GM15510 (cell line): ENCODE measurements around the gene NRK.

Experiments used
- POLR2A ChIP-seq: IDR thresholded peaks from 3 replicates; pipeline ENCODE4 v1.6.1; 2011; ENCODE audit warnings: borderline replicate concordance; ENCODE audit not compliant: insufficient read length; ENCODE audit errors: extremely low read depth

Gene NRK, protein sequence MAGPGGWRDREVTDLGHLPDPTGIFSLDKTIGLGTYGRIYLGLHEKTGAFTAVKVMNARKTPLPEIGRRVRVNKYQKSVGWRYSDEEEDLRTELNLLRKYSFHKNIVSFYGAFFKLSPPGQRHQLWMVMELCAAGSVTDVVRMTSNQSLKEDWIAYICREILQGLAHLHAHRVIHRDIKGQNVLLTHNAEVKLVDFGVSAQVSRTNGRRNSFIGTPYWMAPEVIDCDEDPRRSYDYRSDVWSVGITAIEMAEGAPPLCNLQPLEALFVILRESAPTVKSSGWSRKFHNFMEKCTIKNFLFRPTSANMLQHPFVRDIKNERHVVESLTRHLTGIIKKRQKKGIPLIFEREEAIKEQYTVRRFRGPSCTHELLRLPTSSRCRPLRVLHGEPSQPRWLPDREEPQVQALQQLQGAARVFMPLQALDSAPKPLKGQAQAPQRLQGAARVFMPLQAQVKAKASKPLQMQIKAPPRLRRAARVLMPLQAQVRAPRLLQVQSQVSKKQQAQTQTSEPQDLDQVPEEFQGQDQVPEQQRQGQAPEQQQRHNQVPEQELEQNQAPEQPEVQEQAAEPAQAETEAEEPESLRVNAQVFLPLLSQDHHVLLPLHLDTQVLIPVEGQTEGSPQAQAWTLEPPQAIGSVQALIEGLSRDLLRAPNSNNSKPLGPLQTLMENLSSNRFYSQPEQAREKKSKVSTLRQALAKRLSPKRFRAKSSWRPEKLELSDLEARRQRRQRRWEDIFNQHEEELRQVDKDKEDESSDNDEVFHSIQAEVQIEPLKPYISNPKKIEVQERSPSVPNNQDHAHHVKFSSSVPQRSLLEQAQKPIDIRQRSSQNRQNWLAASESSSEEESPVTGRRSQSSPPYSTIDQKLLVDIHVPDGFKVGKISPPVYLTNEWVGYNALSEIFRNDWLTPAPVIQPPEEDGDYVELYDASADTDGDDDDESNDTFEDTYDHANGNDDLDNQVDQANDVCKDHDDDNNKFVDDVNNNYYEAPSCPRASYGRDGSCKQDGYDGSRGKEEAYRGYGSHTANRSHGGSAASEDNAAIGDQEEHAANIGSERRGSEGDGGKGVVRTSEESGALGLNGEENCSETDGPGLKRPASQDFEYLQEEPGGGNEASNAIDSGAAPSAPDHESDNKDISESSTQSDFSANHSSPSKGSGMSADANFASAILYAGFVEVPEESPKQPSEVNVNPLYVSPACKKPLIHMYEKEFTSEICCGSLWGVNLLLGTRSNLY (N-terminal part only)

DNA sequence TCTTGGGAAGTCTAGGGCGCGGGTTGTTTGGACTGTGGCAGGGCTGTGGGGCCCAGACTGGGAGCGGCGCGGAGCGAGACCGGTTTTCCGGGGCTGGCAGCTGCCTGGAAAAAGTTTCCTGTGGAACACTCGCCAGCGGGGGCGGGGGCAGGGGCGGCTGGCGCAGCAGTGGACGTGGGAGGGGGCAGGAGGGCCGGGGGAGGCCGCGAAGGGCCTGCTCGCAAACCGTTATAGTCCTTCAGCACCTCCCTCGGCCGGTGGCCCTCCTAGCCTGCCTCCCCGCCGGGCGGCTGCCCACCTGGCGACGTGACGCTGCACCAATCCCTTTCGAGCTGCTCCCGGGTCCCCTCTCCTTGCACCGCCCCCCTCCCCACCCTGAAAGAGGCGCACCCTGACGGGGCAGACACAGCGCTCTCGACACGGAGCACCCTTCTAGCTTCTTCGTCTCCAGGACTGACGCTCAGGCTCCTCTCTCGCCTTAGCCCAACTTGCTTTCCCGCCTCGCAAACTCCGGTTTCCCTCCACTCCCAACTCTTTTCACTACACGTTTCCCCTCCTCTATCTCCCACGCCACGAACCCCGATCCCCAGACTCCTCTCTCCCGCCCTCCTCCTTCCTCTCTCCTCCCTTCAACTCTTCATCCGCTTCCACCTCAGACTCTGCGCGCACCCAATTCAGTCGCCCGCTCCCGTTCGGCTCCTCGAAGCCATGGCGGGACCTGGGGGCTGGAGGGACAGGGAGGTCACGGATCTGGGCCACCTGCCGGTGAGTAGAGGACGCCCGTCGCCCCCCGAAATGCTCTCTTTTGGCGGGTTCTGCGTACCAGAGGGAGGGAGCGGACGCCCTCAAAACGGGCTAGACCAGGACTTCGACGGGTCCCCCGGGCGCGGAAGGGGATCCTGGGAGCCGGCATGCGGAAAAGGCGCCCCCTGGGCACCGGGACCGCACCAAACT lies at the start of gene NRK:
Gene NRK, plus strand, starts transcription at position 402 of the 954 bp plus-strand sequence. Its CDS starts 307 bp downstream, at position 709.
- no peak for TF ChIP-seq POLR2A

DNA sequence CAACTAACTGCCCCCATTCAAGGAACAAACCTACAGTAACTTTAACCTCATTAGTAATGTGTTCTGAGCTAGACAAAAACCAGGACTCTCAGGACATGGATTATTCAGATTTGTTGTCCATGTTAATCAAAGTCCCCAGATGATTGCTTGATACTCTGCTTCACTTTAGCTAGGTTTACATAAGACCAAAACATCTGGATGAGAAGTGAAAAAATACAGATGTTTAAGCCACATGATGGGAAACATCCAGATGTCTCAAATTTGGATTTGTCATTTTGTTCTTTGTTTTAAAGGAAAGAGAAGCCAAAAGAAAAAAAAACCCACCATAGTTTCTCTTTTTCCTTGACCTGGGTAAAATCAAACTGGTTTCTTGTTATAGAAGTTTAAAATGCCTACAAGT lies 48.5 kb upstream of the NRK start:
- no peak for TF ChIP-seq POLR2A

DNA sequence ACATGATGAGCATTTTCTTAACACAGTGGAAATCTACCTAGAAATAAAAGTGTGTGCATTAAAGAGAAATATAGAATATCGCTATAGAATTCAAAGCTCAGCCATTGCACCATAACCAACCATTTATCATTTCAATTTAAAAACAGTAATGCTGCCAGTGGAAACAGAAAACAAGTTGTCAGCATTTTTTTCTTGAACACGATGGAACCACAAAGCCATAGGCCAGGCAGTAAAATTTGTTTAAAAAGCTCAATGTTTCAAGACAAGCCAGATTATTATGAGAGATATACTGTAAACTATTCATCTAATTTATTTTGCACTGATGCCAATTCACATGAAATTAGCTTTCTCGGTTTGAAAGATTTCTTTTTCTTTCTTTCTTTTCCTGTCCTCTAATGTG lies 46.7 kb upstream of the NRK start:
- TF ChIP-seq POLR2A: no peak

DNA sequence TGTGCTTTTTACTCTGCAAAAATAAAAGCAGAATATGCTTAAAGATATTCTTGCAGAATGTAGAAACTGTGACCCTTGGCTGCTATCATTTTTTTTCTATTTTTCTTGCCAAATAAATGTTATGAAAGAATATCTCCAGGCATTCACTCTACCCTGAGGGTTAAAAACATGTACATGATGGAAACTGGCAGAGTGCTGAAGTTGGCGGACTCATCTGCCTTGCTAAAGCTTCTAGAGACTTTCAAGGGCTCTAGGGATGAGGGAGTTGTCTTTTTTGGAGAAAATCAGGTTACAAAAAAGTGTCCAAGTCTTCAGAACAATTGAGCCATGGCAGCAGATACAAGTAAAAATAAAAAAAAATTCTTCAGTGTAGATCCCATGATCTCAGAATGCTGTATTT lies 40.5 kb upstream of the NRK start:
- TF ChIP-seq POLR2A: no peak

DNA sequence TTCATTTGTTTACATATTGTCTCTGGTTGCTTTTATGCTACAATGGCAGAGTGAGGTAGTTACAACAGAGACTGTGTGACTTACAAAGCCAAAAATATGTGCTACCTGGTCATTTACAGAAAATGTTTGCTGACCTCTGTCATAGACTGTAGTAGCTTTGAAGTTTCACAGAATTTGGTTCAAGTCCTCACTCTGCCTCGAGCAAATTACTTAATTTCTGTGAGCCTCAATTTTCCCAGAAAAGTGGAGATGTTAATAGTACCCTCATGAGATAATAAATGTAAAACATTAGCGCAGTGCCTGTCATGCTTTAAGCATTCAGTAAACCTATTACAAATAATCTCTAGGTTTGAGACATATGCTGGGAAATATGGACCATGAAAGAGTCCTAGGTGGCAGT lies 18.4 kb upstream of the NRK start:
- no peak for TF ChIP-seq POLR2A

DNA sequence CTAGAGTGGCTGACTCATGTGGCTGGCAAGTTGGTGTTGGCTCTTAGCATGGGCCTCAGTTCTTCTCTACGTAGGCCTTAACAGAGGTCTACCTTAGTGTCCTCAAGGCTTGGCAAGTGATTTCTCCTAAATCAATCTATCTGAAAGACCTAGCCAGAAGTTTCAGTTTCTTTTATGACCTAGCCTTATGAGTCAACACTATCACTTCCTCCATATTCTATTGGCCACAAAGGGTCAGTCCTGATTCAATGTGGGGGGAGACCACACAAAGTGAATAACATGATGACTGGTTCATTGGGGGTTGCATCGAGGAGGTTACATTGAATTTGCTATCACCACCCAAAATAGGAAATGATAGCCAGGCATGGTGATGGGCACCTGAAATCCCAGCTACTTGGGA lies 5.8 kb upstream of the NRK start:
- TF ChIP-seq POLR2A: no peak

DNA sequence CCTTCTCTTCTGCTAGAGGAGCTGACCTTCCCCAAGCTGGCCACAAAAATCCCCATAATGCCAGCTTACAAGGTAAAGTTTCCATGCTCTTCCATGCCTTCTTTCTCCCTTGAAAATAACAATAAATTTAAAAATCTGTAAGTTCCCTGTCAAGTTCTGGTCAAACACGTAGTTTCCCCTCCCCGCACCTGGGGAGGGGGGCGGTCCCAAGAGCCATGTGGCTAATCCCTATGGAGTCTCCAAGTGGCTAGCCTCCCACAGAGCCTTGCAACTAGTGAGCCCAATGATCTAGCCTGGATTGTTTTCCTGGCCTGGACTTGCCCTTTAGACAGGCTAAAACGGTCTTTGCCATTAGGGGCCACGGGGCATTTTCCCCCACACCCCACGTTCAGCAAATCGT lies 2.1 kb upstream of the NRK start:
- no peak for TF ChIP-seq POLR2A

DNA sequence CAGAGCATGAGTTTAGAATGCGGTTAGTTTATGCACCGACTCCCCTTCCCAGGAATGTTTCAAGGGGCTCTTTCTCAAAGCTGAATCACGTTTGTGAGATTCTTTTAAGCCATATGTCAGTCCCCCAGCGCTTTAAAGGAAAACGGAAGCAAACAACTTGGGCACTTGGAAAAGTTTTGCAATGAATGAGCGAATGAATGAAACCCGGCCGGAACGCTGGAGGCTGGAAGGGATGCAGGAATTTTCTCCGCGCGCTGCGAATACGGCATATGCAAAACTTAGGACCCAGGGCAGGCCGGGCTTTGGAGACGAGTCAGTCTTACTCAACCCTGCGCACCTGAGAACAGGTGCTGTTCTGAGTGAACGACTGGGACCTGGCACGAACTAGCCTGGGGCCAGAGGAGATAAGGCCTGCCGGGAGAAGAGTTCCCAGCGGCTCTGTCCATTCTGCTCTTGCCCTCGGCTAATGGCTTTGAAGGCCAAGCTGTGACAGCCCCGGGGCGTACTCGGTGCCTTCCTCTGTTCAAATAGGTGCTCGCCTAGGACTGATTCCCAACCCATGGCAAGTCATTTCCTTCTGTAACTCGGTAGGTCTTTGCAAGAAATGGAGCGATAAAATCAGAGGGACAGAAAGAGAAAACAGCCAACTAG lies 743 bp upstream of the NRK start:
- TF ChIP-seq POLR2A: no peak

DNA sequence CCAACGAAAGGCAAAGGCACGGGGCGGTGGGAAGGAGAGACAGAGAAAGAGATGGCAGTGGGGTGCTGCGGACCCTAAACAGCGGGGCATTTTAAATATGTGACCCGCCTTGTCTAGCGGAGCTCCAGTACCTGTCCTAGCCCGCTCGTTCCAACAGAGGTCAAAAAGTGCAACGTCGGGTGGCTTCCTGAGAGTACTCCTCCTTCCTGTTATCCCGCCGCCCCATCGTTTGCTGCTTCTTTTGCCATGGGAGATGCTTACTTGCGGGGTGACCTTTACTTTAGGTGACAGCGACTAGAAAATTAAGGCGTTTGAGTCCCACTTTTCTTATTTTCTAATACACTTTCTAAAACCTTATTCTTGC lies 735 bp downstream of the NRK start:
- TF ChIP-seq POLR2A: no peak

DNA sequence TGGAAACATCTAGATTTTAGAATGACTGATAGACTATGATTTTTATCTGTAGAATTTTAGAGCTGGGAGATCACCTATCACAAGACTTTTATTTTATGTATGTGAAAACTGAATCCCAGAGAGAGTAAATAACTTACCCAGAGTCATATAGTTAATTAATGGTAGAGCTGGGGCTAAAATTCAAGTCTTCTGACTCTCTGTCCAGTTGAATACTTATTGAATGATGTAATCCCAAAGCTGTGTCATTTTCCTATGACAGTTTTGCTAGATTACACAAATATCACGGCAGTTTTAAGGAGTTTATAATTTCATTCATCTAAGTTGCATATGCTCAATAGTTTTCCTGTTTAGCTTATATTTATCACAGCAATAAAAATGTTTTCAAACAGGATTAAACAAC lies 6.7 kb downstream of the NRK start:
- no peak for TF ChIP-seq POLR2A

DNA sequence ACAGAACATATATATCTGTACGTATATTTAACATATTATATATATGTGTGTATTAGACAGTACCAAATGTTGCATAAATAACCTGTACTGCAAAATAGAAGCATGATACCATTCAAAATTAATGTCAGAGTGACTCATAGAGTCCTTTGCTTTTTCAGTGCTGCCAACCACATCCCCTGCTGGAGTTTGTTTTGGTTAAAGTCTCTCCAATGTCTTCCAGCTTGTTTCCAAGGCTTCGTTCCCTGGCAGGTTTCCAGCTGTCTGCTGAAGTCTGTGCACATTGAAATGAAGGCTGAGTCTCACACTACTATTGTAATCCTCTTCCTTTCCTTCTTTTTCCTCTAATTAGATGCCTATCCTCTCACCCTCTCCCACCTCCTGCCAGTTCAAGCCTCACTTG lies 14.9 kb downstream of the NRK start:
- no peak for TF ChIP-seq POLR2A

DNA sequence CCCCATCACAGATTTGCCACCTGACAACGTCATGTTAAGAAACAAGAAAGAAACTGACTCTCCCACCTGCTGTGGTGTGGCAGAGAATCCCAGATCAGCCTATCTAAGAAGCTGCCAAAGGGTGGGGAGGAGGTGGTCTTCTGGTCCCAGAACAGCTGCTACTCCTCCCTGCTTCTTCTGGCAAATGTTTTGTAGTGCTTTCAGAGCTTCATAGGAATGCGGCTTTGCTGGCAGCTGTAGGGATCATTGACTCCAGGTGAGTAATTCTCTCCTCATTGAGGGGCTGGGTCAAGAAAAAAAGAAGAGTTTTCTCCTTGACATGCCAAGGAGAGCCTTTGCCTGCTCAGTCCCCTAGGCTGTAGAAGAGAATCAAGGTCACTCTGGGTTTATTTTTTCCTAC lies 23.3 kb downstream of the NRK start:
- TF ChIP-seq POLR2A: no peak

DNA sequence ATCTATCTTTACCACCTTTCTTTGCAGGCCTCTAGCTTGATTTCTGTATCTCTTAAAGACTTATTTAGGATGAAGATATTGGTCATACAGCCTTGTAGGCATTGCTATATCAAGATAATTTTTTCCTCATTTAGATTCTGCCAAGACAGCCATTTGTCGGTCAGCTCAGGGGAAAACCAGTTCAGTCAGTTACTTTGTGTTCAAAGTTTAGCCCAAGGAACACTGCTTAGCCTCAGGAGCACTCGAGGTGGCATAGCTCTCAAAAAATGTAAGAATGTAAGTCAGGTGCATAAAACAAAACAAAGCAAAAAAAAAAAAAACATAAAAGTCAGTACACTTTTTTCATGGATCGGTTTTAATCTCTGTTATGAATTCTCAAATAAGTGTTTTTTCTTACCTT lies 43.4 kb downstream of the NRK start:
- no peak for TF ChIP-seq POLR2A

DNA sequence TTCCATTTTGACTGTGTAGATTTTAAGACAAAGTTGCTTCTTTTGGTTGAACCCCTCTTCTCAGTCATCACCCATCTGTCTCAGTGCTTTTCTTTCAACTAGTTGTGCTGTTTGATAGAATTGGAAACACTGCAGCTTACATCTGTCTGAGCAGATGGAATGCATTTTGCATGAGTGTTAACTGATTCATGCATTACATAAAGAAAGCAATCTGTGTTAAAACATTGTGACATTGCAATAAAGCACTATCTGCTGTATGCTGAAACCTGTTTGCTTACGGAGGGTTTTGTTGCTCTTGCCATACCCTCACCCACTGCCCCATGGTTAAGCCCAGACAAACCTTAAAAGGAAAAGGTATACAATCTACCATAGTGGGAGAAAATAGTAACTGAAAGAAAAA lies 47.4 kb downstream of the NRK start:
- TF ChIP-seq POLR2A: no peak

DNA sequence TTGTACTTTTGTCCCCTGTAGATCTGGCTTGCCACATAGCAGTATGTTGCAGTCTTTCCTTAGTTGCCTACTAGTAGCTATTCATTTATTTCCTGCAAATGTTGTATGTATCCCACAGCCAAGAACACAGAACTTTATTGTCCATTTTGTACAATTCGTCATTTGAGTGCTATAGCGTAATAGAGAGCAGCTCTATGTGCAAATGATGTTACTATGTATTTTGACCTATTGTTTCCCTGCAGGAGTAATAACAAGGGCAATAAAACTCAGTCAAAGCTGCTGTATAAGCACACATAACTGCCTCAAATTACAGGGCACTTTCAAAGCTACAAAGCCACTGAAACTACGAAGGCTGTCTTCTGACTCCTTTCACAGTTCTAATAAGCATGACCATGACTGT lies 48.1 kb downstream of the NRK start:
- TF ChIP-seq POLR2A: no peak

DNA sequence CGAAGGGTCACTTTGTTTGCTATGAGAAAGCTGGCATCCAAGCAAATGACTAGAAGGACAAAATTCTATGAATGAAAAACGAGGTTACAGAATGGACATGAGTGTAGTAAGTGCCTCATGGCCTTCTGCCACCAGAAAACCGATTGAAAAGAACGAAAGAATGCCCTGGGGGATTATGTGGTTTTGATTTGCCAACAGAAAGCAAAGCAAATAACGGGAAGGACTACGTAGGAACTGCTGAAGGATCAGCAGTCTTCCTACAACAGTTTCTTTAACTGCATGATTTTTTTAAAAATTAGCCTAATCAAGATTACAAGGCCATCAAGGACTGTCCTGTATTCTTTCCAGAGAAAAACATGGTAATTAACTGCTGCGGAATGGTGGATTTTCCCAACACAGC lies 50.6 kb downstream of the NRK start:
- no peak for TF ChIP-seq POLR2A
